GM19238 (cell line): Measurements from ENCODE around the gene RBM14.
"Not testable (repeated sequence)": the region's sequence is repeated elsewhere in the genome, so short reads cannot be mapped to it uniquely, and the experiment has no call there.

Experiments used
- DNase-seq: peaks from one replicate; pipeline ENCODE4 v3.0.0; 2011; ENCODE audit warnings: low spot score; ENCODE audit not compliant: insufficient read length

The RBM14 gene

GRCh38 chr11:66595245-66595904 is 21.1 kb upstream of the RBM14 start:
- DNase-seq: no peak

DNA sequence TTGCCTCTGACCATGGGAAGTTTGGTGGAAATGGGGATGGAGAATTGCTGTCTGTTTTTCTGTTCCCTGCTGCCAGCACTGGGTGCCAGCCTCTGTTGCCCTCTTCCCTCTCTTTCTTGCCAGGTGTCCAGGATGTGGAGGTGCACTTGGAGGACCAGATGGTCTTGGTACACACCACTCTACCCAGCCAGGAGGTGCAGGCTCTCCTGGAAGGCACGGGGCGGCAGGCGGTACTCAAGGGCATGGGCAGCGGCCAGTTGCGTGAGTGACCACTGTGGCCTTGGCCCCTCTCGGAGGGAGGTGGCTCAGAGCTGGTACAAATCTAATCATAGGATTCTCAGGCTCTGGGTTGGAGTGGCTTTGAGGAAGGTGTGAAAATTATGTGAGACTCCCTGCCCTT is 17.4 kb upstream of the RBM14 start:
- DNase-seq: no peak

DNA sequence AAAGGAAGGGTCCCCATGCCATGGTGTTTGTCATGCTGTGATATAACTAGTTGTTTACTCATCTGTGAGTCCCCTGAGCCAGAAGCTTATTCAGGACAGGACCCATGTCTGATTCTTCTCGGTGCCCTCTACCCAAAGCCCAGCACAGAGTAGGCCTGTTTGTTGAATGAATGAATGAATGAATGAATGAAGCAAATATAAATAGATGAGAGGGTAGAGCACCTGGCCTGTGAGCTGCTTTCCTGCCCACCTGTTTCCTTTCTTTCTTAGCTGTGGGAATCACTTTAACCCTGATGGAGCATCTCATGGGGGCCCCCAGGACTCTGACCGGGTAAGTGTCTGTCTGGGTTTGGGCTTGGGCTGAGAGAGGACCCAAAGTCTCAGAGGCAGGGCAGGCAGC is 16.2 kb upstream of the RBM14 start:
- no peak for DNase-seq

DNA sequence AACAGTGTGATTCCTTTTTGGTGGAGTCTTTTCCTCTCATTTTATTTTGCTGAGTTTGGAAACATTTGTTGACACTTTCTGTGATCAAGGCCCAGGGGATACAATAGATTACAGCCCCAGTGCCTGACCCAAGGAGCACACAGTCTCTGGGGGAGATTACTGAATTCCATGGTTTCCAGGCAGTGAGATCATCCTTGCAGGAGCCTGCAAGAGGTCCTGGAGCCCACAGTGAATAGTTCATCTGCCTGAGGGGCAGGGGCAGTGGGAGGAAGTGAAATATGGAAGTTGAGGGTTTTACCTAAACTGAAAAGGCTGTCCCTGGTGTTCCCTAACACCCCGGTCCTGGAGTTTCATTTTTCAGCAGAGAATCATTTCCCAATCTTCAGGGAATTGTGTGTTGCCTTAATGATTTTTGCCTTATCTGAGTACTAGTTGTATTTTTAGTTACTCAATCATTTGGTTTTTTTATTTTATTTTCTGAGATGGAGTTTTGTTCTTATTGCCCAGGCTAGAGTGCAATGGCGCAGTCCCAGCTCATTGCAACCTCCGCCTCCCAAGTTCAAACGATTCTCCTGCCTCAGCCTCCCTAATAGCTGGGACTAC is 15.7 kb upstream of the RBM14 start:
- no peak for DNase-seq

DNA sequence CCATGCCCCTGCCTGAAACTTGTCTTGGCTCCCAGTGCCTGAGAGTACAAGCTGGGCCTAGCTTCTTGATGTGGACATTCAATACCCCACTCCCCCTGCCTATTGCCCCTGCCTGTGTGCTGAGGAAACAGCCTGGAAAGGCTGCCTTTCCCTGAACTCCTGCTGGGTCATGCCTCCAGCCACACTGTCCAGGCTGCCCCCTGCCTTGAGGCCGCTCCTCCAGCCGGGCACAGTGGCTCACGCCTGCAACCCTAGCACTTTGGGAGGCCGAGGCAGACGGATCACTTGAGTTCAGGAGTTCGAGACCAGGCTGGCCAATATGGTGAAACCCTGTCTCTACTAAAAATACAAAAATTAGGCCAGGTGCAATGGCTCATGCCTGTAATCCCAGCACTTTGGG is 13.4 kb upstream of the RBM14 start:
- DNase-seq: no peak

DNA sequence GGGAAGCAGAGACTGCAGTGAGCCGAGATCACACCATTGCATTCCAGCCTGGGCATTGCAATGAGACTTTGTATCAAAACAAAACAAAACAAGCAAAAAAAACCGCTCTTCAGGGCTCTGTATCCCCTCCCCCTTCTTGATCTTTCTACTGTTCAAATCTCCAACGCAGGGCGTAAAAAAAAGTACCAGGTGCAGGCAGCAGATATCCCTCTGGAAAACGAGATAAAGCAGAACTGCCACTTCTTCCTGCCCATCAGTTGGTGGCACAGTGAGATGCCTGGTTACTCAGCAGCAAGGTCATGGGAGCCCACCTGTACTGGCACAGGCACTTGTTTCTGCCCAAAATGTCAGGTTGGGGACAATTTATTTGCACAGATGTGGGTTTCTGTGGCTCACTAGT is 12.3 kb upstream of the RBM14 start:
- no peak for DNase-seq

GRCh38 chr11:66606608-66607007 is 9.8 kb upstream of the RBM14 start:
- DNase-seq: not testable (repeated sequence)

GRCh38 chr11:66607126-66607834 is 9.2 kb upstream of the RBM14 start:
- DNase-seq: no peak

DNA sequence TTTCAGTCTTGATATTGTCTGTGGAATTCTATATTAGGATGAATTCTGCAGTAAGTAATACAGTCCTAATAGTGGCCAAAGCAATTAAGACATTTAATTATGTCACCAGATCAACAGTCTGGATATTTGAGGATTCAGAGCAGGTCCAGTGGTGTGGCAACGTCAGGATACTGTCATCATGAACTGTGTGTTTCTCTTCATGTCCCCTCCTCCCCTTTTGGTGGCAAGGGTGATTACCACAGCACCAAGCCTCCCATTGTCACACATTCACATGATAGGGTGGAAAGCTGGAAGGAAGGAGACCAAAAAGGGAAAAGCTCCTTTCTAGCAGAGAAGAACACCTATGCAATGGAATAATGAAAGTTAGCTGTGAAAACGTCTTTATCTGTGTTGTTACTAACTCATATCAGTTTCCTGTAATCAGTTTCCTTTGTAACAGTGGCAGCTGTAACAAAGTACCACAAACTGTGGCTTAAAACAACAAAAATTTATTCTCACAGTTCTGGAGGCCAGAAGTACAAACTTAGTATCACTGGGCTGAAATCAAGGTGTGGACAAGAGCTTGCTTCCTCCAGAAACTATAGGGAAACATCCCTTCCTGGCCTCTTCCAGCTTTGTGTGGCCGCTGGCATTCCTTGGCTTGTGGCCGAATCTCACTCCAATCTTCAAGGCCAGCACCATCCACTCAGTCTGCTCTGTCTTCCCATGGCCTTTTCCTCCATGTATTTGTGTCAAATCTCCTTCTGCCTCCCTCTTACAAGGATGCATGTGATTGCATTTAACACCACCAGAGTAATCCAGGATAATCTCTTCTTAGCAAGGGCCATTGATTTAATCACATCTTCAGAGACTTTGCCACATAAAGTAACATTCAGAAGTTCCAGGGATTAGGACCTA is 6.5 kb upstream of the RBM14 start:
- DNase-seq: no peak

DNA sequence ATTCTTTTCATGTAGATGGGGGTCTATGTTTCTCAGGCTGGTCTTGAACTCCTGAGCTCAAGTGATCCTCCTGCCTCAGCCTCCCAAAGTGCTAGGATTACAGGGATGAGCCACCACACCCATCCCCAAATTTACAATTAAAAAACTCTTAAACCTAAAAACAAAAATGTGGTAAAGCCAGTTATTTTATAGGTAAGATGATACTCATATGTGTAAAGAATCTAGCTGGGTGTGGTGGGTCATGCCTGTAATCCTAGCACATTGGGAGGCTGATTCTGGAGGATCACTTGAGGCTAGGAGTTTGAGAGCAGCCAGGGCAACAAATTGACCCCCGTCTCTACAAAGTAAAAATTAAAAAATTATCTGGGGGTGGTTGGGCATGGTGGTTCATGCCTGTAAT is 4.0 kb upstream of the RBM14 start:
- no peak for DNase-seq

DNA sequence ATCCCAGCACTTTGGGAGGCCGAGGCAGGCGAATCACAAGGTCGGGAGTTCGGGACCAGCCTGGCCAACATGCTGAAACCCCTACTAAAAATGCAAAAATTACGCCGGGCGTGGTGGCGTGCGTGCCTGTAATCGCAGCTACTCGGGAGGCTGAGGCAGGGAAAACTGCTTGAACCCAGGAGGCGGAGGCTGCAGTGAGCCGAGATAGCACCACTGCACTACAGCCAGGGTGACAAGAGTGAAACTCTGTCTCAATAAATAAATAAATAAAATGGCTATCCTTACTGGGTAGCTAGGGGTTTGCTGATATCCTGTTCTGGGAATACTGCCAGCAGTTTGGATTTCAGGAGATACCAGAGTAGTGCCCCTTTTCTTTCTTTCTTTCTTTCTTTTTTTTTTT is 2.4 kb upstream of the RBM14 start:
- DNase-seq: no peak

GRCh38 chr11:66617155-66617834 is 865 bp downstream of the RBM14 start:
- DNase-seq: no peak

DNA sequence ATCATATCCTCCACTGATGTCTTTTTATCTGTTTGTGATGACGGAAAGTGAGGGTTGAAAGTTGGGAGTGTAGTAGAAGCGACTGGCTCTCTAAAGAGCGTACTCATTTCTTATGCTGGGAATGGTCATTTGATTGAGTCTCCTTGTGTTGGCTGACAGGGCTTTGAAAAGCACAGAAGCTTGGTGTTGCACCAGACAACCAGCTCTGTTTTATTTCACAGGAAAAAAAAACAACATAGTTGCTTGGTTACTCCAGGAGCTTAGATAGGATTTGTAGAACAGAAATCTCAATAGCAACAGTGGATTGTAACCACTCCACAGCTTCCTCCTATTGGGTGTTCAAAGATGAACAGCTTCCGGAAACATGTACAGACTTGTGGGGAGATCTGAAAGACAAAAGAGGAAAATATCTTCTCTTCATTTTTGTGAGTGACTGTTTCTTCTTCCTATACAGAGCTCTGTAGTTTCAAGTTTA is 2.7 kb downstream of the RBM14 start:
- peak; percentile 16 for DNase-seq

GRCh38 chr11:66624450-66624849 is 8.0 kb downstream of the RBM14 start:
- DNase-seq: no peak

GRCh38 chr11:66625041-66625751 is 8.8 kb downstream of the RBM14 start:
- no peak for DNase-seq

DNA sequence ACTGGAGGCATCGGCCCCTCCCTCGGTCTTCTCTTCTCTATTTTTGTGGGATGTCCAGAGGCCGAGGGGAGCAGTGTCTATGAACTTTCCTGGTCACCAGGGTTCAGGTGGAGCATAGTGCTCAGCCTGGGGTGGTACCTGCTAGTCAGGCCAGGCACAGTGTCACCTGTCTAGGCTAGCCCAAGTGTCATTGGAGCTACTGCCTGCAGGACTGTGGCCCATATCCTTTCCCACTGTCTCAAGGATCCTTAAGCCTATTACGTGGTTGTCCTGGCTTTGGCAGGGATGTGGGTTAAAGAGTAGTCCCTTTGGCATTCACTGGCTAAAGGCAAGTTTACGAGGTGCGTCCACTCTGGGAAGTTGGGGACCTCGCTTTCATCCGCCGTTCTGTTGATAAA is 9.3 kb downstream of the RBM14 start:
- no peak for DNase-seq

DNA sequence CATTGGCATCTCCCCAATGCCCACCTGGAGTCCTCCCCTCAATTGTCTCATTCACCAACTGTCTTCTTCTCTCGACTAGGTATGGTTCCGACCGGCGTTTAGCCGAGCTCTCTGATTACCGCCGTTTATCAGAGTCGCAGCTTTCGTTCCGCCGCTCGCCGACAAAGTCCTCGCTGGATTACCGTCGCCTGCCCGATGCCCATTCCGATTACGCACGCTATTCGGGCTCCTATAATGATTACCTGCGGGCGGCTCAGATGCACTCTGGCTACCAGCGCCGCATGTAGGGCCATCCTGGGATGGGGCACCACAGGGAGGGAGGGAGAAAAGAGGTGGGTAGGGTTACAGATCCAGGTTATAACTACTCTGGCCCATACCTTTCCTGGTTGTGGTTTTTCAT is 10.0 kb downstream of the RBM14 start:
- DNase-seq: no peak

- no peak for DNase-seq
These were observed 10.5 kb downstream of the RBM14 start for GRCh38 chr11:66626926-66627325.

GRCh38 chr11:66628061-66628603 is 11.7 kb downstream of the RBM14 start:
- DNase-seq: no peak

GRCh38 chr11:66629356-66629755 is 12.9 kb downstream of the RBM14 start:
- no peak for DNase-seq
